K562 (cell line): ENCODE results near the gene CST8. TPM values are rescaled to one million over a fixed set of nuclear protein-coding genes. Genes with fewer than 3 reads are reported as not detected.

Source experiments
- ARID1B ChIP-seq: fragments of 450-650 bp; IDR thresholded peaks from 2 replicates; pipeline ENCODE4 v1.6.1; 2016; ENCODE audit warnings: antibody characterized with exemption, mild to moderate bottlenecking, inconsistent platforms
- CTCF ChIP-seq, 3 experiments: IDR thresholded peaks in 2 of 3; conservative IDR thresholded peaks in 1 of 3; 2 replicates each; pipeline ENCODE4 v1.5.1; 2011 to 2012; ENCODE audit warnings: low read length in 3 of 3, mild to moderate bottlenecking in 3 of 3, control low read depth in 2 of 3, improper control_type of control experiment in 1 of 3, inconsistent platforms in 1 of 3, low read depth in 1 of 3, mixed read lengths in 1 of 3, moderate library complexity in 1 of 3; ENCODE audit not compliant: insufficient read depth in 2 of 3
- DPF2 ChIP-seq: fragments of 450-650 bp; IDR thresholded peaks from 2 replicates; pipeline ENCODE4 v1.6.1; 2016
- FOXK2 ChIP-seq, 2 experiments: fragments of 450-650 bp; IDR thresholded peaks in 1 of 2; conservative IDR thresholded peaks in 1 of 2; 2 replicates each; pipeline ENCODE4 v1.6.1; 2016; ENCODE audit warnings: low read depth in 2 of 2, mild to moderate bottlenecking in 1 of 2
- FOXM1 ChIP-seq, 2 experiments: fragments of 450-650 bp in 1 of 2; sonication (generic) in 1 of 2; formaldehyde crosslinking in 1 of 2; IDR thresholded peaks; 2 replicates each; pipeline versions ENCODE4 v1.6.1 to v1.9.0; 2017 to 2022; ENCODE audit warnings: low read depth in 2 of 2, mild to moderate bottlenecking in 2 of 2, missing genetic modification reagents in 1 of 2, moderate library complexity in 1 of 2
- GATA2 ChIP-seq: sonication (generic); formaldehyde crosslinking; IDR thresholded peaks from 2 replicates; pipeline ENCODE4 v1.4.0; 2020; ENCODE audit warnings: mild to moderate bottlenecking, missing genetic modification reagents
- HNRNPLL ChIP-seq: fragments of 200-400 bp; formaldehyde crosslinking; IDR thresholded peaks from 2 replicates; pipeline ENCODE4 v1.6.1; 2017; ENCODE audit warnings: low read length, low read depth, mild to moderate bottlenecking; ENCODE audit not compliant: poor library complexity, severe bottlenecking
- LCOR ChIP-seq: sonication (generic); formaldehyde crosslinking; IDR thresholded peaks from 2 replicates; pipeline ENCODE4 v1.8.0; 2022; ENCODE audit warnings: mild to moderate bottlenecking, missing genetic modification reagents
- MAFF ChIP-seq: IDR thresholded peaks from 2 replicates; pipeline ENCODE4 v1.6.1; 2012; ENCODE audit warnings: low read length, improper control_type of control experiment
- NFRKB ChIP-seq: fragments of 450-650 bp; IDR thresholded peaks from 2 replicates; pipeline ENCODE4 v1.6.1; 2016; ENCODE audit warnings: low read depth
- RBM34 ChIP-seq: fragments of 200-400 bp; formaldehyde crosslinking; IDR thresholded peaks from 2 replicates; pipeline ENCODE4 v1.6.1; 2018; ENCODE audit warnings: low read length, borderline replicate concordance; ENCODE audit not compliant: insufficient read depth
- RFX7 ChIP-seq: fragments of 250-450 bp; sonication (Bioruptor Pico); IDR thresholded peaks from 2 replicates; pipeline ENCODE4 v1.5.1; 2021; ENCODE audit warnings: mild to moderate bottlenecking
- SLC30A9 ChIP-seq: fragments of 250-450 bp; sonication (Bioruptor Pico); IDR thresholded peaks from 2 replicates; pipeline ENCODE4 v1.8.0; 2022; ENCODE audit warnings: mild to moderate bottlenecking, moderate library complexity
- SNIP1 ChIP-seq: fragments of 450-650 bp; IDR thresholded peaks from 2 replicates; pipeline ENCODE4 v1.7.1; 2017; ENCODE audit warnings: low read depth, mild to moderate bottlenecking
- TAF9B ChIP-seq: fragments of 450-650 bp; IDR thresholded peaks from 2 replicates; pipeline ENCODE4 v1.6.1; 2018; ENCODE audit warnings: mild to moderate bottlenecking; ENCODE audit not compliant: partially characterized antibody
- TEAD1 ChIP-seq, 2 experiments: fragments of 450-650 bp in 1 of 2; sonication (generic) in 1 of 2; formaldehyde crosslinking; IDR thresholded peaks; 2 replicates each; pipeline versions ENCODE4 v1.4.0 to v1.8.0; 2020 to 2022; ENCODE audit warnings: mild to moderate bottlenecking in 2 of 2, missing genetic modification reagents in 1 of 2
- ZNF253 ChIP-seq: fragments of 250-450 bp; sonication (Bioruptor Pico); conservative IDR thresholded peaks from 2 replicates; pipeline ENCODE4 v1.6.1; 2021; ENCODE audit warnings: mild to moderate bottlenecking
- ZNF274 ChIP-seq: IDR thresholded peaks from 2 replicates; pipeline ENCODE4 v1.6.1; 2011; ENCODE audit warnings: low read depth, mild to moderate bottlenecking, low read length, moderate library complexity, borderline replicate concordance
- ZNF707 ChIP-seq: fragments of 250-450 bp; sonication (Bioruptor Pico); conservative IDR thresholded peaks from 2 replicates; pipeline ENCODE4 v1.8.0; 2022; ENCODE audit warnings: inconsistent platforms, mild to moderate bottlenecking, moderate library complexity
- polyA plus RNA-seq, 8 experiments: library from polyadenylated mRNA; depleted of rRNA in 4 of 8; stranded (reverse) in 5 of 8; unstranded in 3 of 8; fragments of >200 nt; fragmentation: Nextera tagmentation in 2 of 8; fragmentation: Illumina TruSeq in 1 of 8; extraction: Ambion mirVana in 2 of 8; extraction: Trizol in 1 of 8; gene quantifications; 2 replicates each; pipeline versions ENCODE4 v1.2.1 to v1.2.3, GENCODE V29; 2011 to 2014; ENCODE audit warnings: inconsistent platforms in 1 of 8, missing spikeins in 1 of 8
- total RNA-seq, 7 experiments: library from RNA; depleted of rRNA in 6 of 7; stranded (reverse); fragments of >200 nt in 6 of 7; fragmentation: Illumina TruSeq in 2 of 7; extraction: Trizol in 2 of 7; gene quantifications; 2 replicates each; pipeline versions ENCODE4 v1.2.1 to v1.2.3, GENCODE V29; 2011 to 2021; ENCODE audit warnings: low replicate concordance in 1 of 7
- TF ChIP-seq, protein P1 (sequence below): sonication (generic); formaldehyde crosslinking; IDR thresholded peaks from 2 replicates; pipeline ENCODE4 v1.8.1; 2023; ENCODE audit warnings: missing genetic modification reagents, mild to moderate bottlenecking, borderline replicate concordance
- TF ChIP-seq, protein P2 (sequence below): fragments of 450-650 bp; IDR thresholded peaks from 2 replicates; pipeline ENCODE4 v1.6.1; 2017; ENCODE audit warnings: mild to moderate bottlenecking, moderate library complexity

Gene CST8
- total and polyA plus RNA-seq, 9 of the 15 experiments (the other 6 are each of a cell fraction or from before 2014, with no cell fraction given) = not detected

- no peak for TF ChIP-seq FOXK2 (conservative IDR thresholded peaks at IDR 0.05 in 1 of 2, IDR thresholded peaks at IDR 0.05 in 1 of 2; ENCODE audit: low read depth in 2 of 2)
- no peak for TF ChIP-seq ZNF253 (CRISPR knock-in tag)
- no peak for TF ChIP-seq MAFF
- peak; percentile 70 to 79 (median 77) for TF ChIP-seq CTCF (IDR thresholded peaks at IDR 0.05 in 2 of 3, conservative IDR thresholded peaks at IDR 0.05 in 1 of 3; ENCODE audit: insufficient read depth in 2 of 3, low read depth in 1 of 3, low read length in 3 of 3)
- no peak for TF ChIP-seq TEAD1 (CRISPR knock-in tag; IDR thresholded peaks at IDR 0.05)
- TF ChIP-seq SNIP1 = no peak
- TF ChIP-seq, protein P1, sequence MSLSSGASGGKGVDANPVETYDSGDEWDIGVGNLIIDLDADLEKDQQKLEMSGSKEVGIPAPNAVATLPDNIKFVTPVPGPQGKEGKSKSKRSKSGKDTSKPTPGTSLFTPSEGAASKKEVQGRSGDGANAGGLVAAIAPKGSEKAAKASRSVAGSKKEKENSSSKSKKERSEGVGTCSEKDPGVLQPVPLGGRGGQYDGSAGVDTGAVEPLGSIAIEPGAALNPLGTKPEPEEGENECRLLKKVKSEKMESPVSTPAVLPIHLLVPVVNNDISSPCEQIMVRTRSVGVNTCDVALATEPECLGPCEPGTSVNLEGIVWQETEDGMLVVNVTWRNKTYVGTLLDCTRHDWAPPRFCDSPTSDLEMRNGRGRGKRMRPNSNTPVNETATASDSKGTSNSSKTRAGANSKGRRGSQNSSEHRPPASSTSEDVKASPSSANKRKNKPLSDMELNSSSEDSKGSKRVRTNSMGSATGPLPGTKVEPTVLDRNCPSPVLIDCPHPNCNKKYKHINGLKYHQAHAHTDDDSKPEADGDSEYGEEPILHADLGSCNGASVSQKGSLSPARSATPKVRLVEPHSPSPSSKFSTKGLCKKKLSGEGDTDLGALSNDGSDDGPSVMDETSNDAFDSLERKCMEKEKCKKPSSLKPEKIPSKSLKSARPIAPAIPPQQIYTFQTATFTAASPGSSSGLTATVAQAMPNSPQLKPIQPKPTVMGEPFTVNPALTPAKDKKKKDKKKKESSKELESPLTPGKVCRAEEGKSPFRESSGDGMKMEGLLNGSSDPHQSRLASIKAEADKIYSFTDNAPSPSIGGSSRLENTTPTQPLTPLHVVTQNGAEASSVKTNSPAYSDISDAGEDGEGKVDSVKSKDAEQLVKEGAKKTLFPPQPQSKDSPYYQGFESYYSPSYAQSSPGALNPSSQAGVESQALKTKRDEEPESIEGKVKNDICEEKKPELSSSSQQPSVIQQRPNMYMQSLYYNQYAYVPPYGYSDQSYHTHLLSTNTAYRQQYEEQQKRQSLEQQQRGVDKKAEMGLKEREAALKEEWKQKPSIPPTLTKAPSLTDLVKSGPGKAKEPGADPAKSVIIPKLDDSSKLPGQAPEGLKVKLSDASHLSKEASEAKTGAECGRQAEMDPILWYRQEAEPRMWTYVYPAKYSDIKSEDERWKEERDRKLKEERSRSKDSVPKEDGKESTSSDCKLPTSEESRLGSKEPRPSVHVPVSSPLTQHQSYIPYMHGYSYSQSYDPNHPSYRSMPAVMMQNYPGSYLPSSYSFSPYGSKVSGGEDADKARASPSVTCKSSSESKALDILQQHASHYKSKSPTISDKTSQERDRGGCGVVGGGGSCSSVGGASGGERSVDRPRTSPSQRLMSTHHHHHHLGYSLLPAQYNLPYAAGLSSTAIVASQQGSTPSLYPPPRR (CRISPR knock-in tag) = no peak
- TF ChIP-seq RBM34 = no peak
- no peak for TF ChIP-seq FOXM1 (IDR thresholded peaks at IDR 0.05; ENCODE audit: low read depth)
- no peak for TF ChIP-seq FOXM1 (CRISPR knock-in tag; IDR thresholded peaks at IDR 0.05; ENCODE audit: low read depth)
- TF ChIP-seq ZNF707 (CRISPR knock-in tag) = no peak
- no peak for TF ChIP-seq ZNF274
- no peak for TF ChIP-seq LCOR (CRISPR knock-in tag)
- no peak for TF ChIP-seq SLC30A9
- TF ChIP-seq RFX7 (CRISPR knock-in tag) = no peak
- no peak for TF ChIP-seq DPF2
- TF ChIP-seq TAF9B = no peak
- TF ChIP-seq HNRNPLL = no peak
- TF ChIP-seq, protein P2, sequence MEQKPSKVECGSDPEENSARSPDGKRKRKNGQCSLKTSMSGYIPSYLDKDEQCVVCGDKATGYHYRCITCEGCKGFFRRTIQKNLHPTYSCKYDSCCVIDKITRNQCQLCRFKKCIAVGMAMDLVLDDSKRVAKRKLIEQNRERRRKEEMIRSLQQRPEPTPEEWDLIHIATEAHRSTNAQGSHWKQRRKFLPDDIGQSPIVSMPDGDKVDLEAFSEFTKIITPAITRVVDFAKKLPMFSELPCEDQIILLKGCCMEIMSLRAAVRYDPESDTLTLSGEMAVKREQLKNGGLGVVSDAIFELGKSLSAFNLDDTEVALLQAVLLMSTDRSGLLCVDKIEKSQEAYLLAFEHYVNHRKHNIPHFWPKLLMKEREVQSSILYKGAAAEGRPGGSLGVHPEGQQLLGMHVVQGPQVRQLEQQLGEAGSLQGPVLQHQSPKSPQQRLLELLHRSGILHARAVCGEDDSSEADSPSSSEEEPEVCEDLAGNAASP = no peak
- no peak for TF ChIP-seq GATA2 (CRISPR knock-in tag)
- TF ChIP-seq ARID1B = no peak
- no peak for TF ChIP-seq NFRKB
These were observed 49.0 kb upstream of the CST8 start (continued) for GRCh38 chr20:23441850-23442313.
